Right cardiac atrium (tissue), 5 donors: Measurements from ENCODE around the gene KLHDC10. TPM values are rescaled to one million over a fixed set of nuclear protein-coding genes. Genes with fewer than 3 reads are reported as not detected.
A peak's percentile ranks its signal among the peaks of the same experiment; 100 is the strongest.

ENCODE experiments used
- ATAC-seq, 2 donors: fragments of 200-7000 bp; cut with Tn5 transposase; one replicate each; pipeline versions ENCODE4 v1.8.0 to v1.9.1; 2020; ENCODE audit warnings: moderate library complexity in 2 of 2, mild to moderate bottlenecking in 1 of 2
- DNase-seq, 3 donors: peaks; one replicate each; pipeline ENCODE4 v3.0.0-alpha.2; 2020
- H3K27ac ChIP-seq: one replicate; pipeline ENCODE4 v1.5.1; 2013; ENCODE audit warnings: mild to moderate bottlenecking, low read length, control low read depth, moderate library complexity
- H3K27me3 ChIP-seq: one replicate; pipeline ENCODE4 v1.6.1; 2013; ENCODE audit not compliant: control insufficient read depth, insufficient read depth
- H3K4me1 ChIP-seq: one replicate; pipeline ENCODE4 v1.6.1; 2013; ENCODE audit warnings: low read length; ENCODE audit not compliant: control insufficient read depth, insufficient read depth
- H3K4me3 ChIP-seq: one replicate; pipeline ENCODE4 v1.5.1; 2013; ENCODE audit warnings: low read length, control low read depth
- H3K9me3 ChIP-seq: one replicate; pipeline ENCODE4 v1.6.1; 2013; ENCODE audit warnings: low read length; ENCODE audit not compliant: control insufficient read depth
- WGBS: extraction: QIAGEN DNeasy Blood & Tissue Kit; methylation state at CpG from one replicate; pipeline ENCODE4 v1.1.7; 2013; 5-methylcytosine and 5-hydroxymethylcytosine counted together
- intact Hi-C, 4 donors: fragments of 100-400 bp; cut with DNase I; formaldehyde crosslinking; loops; one replicate each; pipeline versions ENCODE4 v1.11.0 to v1.14.0; 2022 to 2023
- long read RNA-seq, 4 donors: library from polyadenylated mRNA; unstranded; transcript quantifications; one replicate each; pipeline ENCODE4 v2.0.0, GENCODE V29; 2020 to 2021
- polyA plus RNA-seq: library from polyadenylated mRNA; stranded (reverse); fragments of 200-250 nt; gene quantifications from one replicate; pipeline ENCODE4 v1.2.3, GENCODE V29; 2013
- total RNA-seq, 4 donors: library from RNA; stranded (reverse); fragmentation: NEBNext Ultra II Directional; extraction: Animal tissue kit (Norgen Biotek cat#: 25700); gene quantifications; one replicate each; pipeline ENCODE4 v1.2.1, GENCODE V29; 2021
- donor health status: healthy with polysubstance abuse.
- donor health status: DM: no; HTN: yes; CAD: no.
- donor health status: DM: no; HTN: no; CAD: no.
- donor health status: DM: no; HTN: yes; CAD: no; lungs with severe emphysema.
- donor health status: DM: yes; HTN: yes; CAD: no.

Gene KLHDC10, protein sequence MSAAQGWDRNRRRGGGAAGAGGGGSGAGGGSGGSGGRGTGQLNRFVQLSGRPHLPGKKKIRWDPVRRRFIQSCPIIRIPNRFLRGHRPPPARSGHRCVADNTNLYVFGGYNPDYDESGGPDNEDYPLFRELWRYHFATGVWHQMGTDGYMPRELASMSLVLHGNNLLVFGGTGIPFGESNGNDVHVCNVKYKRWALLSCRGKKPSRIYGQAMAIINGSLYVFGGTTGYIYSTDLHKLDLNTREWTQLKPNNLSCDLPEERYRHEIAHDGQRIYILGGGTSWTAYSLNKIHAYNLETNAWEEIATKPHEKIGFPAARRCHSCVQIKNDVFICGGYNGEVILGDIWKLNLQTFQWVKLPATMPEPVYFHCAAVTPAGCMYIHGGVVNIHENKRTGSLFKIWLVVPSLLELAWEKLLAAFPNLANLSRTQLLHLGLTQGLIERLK
- total RNA-seq, result 10 to 100 TPM; 24.3 to 29.4 (median 26.5) TPM
- 8.6 TPM for polyA plus RNA-seq
- long read RNA-seq, donor 1, partial matches to known transcripts, result 5 of 17 reads
- long read RNA-seq, donor 1, other reads (novel, unspliced or antisense), result 12 of 17 reads
- long read RNA-seq, donor 2, partial matches to known transcripts, result 0 of 5 reads
- long read RNA-seq, donor 2, other reads (novel, unspliced or antisense), result 5 of 5 reads
- long read RNA-seq, donor 3, partial matches to known transcripts, result 2 of 11 reads
- long read RNA-seq, donor 3, other reads (novel, unspliced or antisense), result 9 of 11 reads
- long read RNA-seq, donor 4, partial matches to known transcripts, result 2 of 5 reads
- long read RNA-seq, donor 4, other reads (novel, unspliced or antisense), result 3 of 5 reads

GRCh38 chr7:130069978-130070860 is at the start of gene KLHDC10:
TSS of gene KLHDC10 (plus strand) at chr7:130070534. CDS start at chr7:130070644, 110 bp downstream.
- Histone ChIP-seq H3K27me3 (no peaks in the 10 kb centered on the region), H3K4me1 (no peaks in the 10 kb centered on the region), H3K9me3 (no peaks in the 10 kb centered on the region), H3K27ac (peak within 1 kb of the TSS; percentile 69), H3K4me3 (peak within 1 kb of the TSS; percentile 73)
- intact Hi-C loops, result loop anchor here in 1 of 4 donors (5.0 to 10.0 kb wide), 2 partner anchors 655 to 687 kb away; no protein-coding TSS in a partner anchor
- DNase-seq, result peak; percentile 97 to 98 (median 98)
- under 1% methylated on average over 57 of the region's 57 CpGs for WGBS
- ATAC-seq, result peak; percentile 99 to 100

DNA sequence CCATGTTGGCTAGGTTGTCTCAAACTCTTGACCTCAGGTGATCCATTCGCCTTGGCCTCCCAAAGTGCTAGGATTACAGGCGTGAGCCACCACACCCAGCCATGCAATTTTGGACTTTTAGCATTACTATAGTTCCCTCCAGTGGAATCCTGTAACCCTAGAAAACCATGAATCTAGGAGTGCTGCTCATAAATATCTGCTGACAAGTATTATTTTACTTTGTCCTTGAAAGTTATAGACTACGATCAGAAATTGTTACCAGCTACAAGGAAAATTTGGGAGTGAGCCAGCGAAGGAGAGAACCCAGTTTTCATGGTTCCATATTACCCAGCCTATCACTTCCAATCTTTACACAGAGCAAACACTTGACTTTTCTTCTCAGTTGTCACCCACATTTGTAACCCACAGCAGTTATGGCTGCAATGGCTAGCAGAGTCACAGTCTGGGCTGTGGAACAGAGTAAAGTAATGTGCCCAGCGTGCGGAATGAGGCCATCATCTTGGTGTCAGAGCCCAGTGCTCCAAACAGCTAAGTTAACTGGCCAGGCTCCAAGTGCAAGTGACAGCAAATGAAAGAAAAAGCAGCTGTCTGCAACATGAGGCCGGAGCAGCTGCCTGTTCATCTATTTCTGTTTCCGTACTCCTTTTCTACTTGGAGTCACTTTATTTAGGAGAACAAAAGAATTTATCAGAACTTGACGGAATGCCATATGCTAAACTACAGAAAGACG is 49.1 kb upstream of the KLHDC10 start:
- H3K4me1 ChIP-seq, result no peaks in the 10 kb centered on the region
- ATAC-seq, result peak; percentile 48 to 50
- intact Hi-C loops, result no loop called here
- no peak for DNase-seq
- H3K4me3 ChIP-seq, result no peak overlapping the region
- WGBS, result 79% methylated on average over 10 of the region's 10 CpGs
- H3K9me3 ChIP-seq, result no peaks in the 10 kb centered on the region
- no peaks in the 10 kb centered on the region for H3K27me3 ChIP-seq
- peak overlapping the region; percentile 58 for H3K27ac ChIP-seq

- intact Hi-C loops, result no loop called here
- no peaks in the 10 kb centered on the region for H3K27me3 ChIP-seq
- DNase-seq (no peak), ATAC-seq (peak; percentile 59 to 66)
- no peaks in the 10 kb centered on the region for H3K4me1 ChIP-seq
- H3K27ac ChIP-seq, result peak overlapping the region; percentile 2
- 81% methylated on average over 9 of the region's 9 CpGs for WGBS
- no peak overlapping the region for H3K4me3 ChIP-seq
- no peaks in the 10 kb centered on the region for H3K9me3 ChIP-seq
Observed at GRCh38 chr7:130022115-130022514, 48.2 kb upstream of the KLHDC10 start.

- no peak overlapping the region for H3K27ac ChIP-seq
- intact Hi-C loops, result no loop called here
Observed at GRCh38 chr7:130022623-130023175, 47.6 kb upstream of the KLHDC10 start.

DNA sequence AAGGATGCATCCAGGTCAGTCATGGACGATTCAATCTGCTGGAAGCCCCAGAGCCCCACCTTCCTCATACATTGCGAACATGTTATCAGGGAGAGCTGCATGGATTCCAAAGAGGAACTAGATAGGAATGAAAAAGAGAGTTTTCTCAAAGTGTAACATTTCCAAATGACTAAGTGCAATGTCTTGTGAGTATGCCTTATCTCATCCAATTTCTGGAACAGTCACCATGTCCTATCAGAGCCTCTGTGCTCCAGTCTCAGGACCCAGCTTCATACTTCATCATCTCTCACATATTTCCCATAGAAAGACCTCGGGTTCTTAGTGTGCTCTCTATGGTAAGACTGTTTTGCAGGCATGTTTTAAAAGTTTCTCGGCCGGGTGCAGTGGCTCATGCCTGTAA is 45.9 kb upstream of the KLHDC10 start:
- Histone ChIP-seq H3K9me3 (no peaks in the 10 kb centered on the region), H3K27ac (no peak overlapping the region), H3K4me1 (no peaks in the 10 kb centered on the region), H3K27me3 (no peaks in the 10 kb centered on the region), H3K4me3 (no peak overlapping the region)
- intact Hi-C loops, result no loop called here
- ATAC-seq (no peak), DNase-seq (no peak)
- 85% methylated on average over 5 of the region's 5 CpGs for WGBS

More at GRCh38 chr7:130022623-130023175, 47.6 kb upstream of the KLHDC10 start:
- ATAC-seq (no peak), DNase-seq (no peak)
- Histone ChIP-seq H3K27me3 (no peaks in the 10 kb centered on the region), H3K9me3 (no peaks in the 10 kb centered on the region), H3K4me1 (no peaks in the 10 kb centered on the region), H3K4me3 (no peak overlapping the region)
- 93% methylated on average over 7 of the region's 7 CpGs for WGBS

- WGBS, result 98% methylated on average over 1 of the region's 1 CpG
- DNase-seq, result no peak
Observed at GRCh38 chr7:130032698-130033097, 37.6 kb upstream of the KLHDC10 start.

DNA sequence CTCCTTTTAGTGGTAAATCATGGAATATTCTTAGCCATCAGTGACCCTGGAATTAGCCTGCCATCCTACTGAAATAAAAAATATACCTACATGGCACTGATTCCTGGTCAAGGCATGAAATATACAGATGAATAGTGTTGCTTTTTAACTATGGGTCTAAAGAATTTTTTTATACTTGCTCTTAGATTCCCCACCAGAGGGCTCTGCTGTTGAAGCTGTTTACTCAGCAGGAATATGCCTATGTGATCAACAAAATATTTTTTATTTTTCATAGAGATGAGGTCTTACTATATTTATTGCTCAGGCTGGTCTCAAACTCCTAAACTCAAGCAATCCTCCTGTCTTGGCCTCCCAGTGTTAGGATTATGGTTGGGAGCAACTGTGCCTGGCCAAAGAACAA is 32.6 kb upstream of the KLHDC10 start:
- no peak for ATAC-seq
- Histone ChIP-seq H3K27me3 (no peaks in the 10 kb centered on the region), H3K9me3 (no peaks in the 10 kb centered on the region), H3K4me1 (no peaks in the 10 kb centered on the region), H3K27ac (no peak overlapping the region), H3K4me3 (no peak overlapping the region)
- DNase-seq, result no peak
- intact Hi-C loops, result no loop called here

More at GRCh38 chr7:130032698-130033097, 37.6 kb upstream of the KLHDC10 start:
- Histone ChIP-seq H3K9me3 (no peaks in the 10 kb centered on the region), H3K4me1 (no peaks in the 10 kb centered on the region), H3K27me3 (no peaks in the 10 kb centered on the region), H3K4me3 (no peak overlapping the region), H3K27ac (no peak overlapping the region)
- ATAC-seq, result no peak
- intact Hi-C loops, result no loop called here

- 98% methylated on average over 4 of the region's 4 CpGs for WGBS
Observed at GRCh38 chr7:130040576-130040975, 29.8 kb upstream of the KLHDC10 start.

DNA sequence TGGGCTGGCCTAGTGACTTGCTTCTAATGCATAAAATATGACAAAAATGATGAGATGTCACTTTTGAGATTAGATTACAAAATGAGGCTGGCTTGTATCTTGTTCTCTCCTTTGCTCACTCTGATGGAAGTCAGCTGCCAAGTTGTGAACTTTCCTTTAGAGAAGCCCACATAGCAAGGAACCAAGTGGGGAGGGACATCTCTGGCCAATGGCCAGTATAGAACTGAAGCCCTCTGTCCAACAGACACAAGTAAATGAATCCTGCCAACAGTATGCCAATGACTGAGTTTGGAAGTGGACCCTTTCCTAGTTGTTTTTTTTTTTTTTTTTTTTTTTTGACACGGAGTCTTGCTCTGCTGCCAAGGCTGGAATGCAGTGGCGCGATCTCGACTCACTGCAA is 22.5 kb upstream of the KLHDC10 start:
- ATAC-seq, result no peak
- H3K9me3 ChIP-seq, result no peaks in the 10 kb centered on the region
- 71% methylated on average over 4 of the region's 4 CpGs for WGBS
- H3K4me3 ChIP-seq, result no peak overlapping the region
- H3K27ac ChIP-seq, result no peak overlapping the region
- intact Hi-C loops, result no loop called here
- no peak for DNase-seq
- H3K4me1 ChIP-seq, result peaks cover 2% of the 10 kb centered on the region
- H3K27me3 ChIP-seq, result no peaks in the 10 kb centered on the region

More at GRCh38 chr7:130040576-130040975, 29.8 kb upstream of the KLHDC10 start:
- no peak overlapping the region for H3K4me3 ChIP-seq
- DNase-seq (no peak), ATAC-seq (no peak)
- H3K4me1 ChIP-seq, result peaks cover 2% of the 10 kb centered on the region
- H3K27ac ChIP-seq, result no peak overlapping the region
- H3K9me3 ChIP-seq, result no peaks in the 10 kb centered on the region
- no peaks in the 10 kb centered on the region for H3K27me3 ChIP-seq
- intact Hi-C loops, result no loop called here

GRCh38 chr7:130048906-130049305 is 21.4 kb upstream of the KLHDC10 start:
- no peak for ATAC-seq
- DNase-seq, result no peak
- WGBS, result 87% methylated on average over 4 of the region's 4 CpGs
- Histone ChIP-seq H3K4me3 (no peak overlapping the region), H3K9me3 (no peaks in the 10 kb centered on the region), H3K4me1 (no peaks in the 10 kb centered on the region), H3K27me3 (no peaks in the 10 kb centered on the region), H3K27ac (no peak overlapping the region)
- intact Hi-C loops, result no loop called here
